ENCODE data around the gene PCED1A.
"Not testable (repeated sequence)": the region's sequence is repeated elsewhere in the genome, so short reads cannot be mapped to it uniquely, and the experiment has no call there.

The PCED1A gene

GRCh38 chr20:2829376-2829775, 11.1 kb downstream of the PCED1A start:
- no peak for DNase-seq (ENCODE audit: low read depth)

- no peak for DNase-seq (ENCODE audit: low read depth)
Measured at GRCh38 chr20:2826655-2827054, 13.8 kb downstream of the PCED1A start.

DNA sequence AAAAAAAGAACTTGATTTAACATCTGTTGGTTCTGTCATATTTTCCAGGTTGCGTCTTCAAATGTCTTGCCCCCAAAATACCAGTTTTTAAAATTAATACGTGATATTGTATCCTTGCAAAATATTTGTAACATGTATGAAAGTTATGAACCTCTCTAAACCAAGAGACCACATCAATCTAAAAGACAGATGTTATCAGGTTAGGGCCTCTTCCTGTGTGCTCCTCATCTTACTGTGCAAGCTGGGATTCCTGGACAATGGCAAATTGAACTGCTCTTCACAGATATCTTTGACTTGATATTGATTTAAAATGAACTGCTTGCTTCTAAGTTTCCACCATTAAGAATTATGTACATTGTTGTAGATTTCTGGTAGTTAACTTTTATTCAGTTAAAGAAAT, 14.7 kb downstream of the PCED1A start:
- no peak for DNase-seq (ENCODE audit: low read depth)

GRCh38 chr20:2822073-2822472, 18.4 kb downstream of the PCED1A start:
- no peak for DNase-seq (ENCODE audit: low read depth)

DNA sequence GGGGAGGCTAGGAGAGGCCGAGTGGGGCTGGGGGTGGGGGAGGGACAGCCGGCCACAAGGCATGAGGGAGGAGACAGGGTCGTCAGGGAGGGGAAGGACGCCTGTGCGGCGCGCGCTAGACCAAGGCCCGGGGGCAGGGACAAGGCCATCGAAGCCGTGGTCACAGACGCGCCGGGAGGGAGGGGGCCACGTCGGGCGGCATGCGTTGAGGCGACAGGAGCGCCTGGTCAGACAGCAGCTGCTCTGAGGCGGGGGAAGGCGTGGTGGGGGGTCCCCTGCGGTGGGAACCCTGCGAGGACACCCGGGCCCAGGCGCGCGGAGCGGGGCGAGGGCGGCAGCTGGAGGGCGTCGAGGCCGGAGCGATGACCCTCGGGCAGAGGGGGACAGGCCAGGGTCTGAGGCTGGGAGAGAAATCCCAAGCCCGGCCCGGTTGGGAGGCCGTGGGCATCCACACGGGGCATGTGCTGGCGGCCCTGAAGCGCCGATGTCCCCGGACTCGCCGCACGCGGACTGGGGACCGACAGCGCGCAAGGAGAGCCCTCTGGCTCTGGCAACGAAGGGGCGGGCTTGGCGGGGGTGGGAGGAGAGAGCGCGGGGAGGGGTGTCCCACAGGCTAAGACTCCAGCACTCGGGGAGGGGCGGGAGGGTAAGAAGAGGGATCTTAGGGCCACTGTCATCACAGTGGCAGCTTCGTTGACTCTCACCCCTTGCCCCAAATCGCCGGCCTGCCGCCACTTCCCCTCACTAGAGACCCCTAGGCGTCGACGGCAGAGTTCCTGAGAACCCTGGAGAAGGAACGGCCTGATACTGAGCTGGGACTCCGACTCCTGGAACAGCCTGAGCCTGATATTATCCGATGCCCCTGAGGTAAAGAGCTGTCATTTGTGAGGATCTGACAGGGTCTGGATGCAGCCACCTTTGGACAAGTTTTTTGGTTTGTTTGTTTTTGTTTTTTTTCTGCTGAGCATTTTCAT, 19.3 kb downstream of the PCED1A start:
- DNase-seq (ENCODE audit: low read depth) = no peak

DNA sequence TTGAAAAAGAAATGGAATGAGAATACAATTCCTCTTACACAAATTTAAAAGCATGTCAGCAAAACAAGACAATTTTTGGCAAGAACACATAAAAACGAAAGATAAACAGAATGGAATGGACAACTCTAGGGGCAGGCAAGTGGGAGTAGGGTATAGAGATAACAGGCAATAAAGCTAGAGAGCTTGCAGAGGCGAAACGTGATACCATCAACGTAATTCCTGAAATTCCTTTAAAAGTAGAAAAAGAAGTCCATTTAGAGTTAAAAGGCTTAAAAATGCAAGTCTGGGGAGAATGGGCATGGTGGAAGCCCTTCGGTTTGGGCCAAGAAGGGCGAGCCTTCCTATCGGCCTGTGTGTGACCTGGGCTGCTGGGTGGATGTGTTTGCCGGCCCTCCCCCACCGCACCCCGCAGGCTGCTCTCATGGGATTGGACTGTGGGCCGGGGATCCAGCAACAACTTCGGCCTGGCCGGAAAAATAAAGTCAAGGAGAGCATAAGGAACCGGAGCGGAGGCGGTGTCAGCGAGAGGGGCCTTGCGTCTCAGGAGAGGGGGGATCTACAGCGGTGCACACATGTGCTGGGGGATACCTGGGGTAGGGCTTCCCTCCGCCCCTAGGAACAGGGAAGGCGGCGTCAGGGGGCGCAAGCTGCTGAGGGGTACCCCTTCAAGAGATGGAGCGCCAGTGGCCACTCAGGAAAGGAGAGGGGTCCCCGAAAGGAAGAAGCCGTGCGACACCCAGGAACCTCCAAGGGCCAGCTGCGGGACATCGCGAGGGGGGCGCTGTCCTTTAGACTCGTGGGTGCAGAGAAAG, 20.2 kb downstream of the PCED1A start:
- no peak for DNase-seq (ENCODE audit: low read depth)

DNA sequence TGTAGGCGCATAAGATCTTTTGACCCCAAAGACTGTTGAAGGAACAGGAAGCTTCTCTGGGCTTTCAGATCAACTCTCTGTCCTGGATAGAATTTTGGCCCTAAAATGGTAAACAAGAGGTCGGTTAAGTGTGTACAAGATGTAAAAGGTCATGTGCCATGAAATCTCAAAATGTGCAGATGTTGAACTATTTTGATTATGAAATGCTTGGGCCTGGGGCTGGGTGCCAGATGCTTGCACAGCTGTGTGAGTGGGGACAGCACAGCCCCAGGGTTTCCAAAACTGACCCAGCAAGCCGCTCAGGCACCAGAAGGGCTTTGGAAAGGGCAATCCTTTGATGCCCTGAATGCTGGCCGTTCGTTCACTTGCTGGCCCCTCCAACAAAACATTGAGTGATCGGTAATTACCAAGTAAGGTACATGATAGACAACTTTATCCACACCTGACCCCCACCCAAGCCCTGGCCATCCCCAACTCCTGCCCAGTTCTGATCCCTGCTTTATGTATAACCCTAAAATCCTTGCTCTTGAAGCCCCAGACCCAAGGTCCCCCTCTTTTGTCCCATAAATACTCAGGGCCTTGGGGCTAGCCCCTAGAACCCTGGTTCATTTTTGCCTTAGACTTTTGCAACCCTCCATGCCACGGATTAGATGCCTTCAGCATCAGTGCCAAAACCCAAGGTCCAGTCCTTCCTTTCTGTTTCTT, 22.4 kb downstream of the PCED1A start:
- no peak for DNase-seq (ENCODE audit: low read depth)

DNA sequence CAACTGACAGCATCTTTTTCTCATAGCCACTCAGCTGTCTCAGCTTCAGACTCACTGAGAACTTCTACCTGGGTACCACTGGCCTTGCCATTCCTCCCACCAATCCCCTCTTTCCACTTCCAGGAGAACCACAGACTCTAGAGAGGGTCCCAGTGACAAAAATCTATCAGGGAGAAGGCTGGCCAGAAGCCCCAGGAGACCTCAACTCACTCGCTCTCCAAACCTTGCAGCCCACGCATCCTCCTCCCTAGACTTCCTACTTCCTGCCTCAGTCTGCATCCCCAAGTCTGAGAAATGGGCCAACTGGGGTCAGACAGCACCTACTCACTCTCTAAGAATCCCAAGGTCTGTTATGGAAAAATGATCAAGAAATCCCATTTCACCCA, 23.1 kb downstream of the PCED1A start:
- DNase-seq (ENCODE audit: low read depth) = no peak

DNA sequence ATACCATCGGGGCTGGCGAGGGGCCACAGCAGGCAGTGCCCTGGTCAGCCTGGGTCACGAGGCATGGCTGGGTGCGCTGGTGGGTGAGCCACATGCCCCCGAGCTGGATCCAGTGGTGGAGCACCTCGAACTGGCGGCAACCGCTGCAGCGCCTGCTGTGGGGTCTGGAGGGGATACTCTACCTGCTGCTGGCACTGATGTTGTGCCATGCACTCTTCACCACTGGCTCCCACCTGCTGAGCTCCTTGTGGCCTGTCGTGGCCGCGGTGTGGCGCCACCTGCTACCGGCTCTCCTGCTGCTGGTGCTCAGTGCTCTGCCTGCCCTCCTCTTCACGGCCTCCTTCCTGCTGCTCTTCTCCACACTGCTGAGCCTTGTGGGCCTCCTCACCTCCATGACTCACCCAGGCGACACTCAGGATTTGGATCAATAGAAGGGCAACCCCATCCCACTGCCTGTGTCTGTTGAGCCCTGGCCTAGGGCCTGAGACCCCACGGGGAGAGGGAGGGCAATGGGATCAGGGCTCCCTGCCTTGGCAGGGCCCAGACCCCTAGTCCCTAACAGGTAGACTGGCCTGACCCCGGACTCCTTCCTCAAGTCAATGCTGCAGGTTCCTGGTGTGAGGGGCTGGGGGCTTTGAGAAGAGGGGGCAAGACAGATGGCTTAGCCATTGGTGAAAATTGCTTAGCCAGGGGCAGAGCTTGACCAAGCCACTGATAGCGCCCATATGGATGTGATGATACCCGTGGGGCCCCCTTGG, 23.7 kb downstream of the PCED1A start:
- DNase-seq (ENCODE audit: low read depth) = no peak

DNA sequence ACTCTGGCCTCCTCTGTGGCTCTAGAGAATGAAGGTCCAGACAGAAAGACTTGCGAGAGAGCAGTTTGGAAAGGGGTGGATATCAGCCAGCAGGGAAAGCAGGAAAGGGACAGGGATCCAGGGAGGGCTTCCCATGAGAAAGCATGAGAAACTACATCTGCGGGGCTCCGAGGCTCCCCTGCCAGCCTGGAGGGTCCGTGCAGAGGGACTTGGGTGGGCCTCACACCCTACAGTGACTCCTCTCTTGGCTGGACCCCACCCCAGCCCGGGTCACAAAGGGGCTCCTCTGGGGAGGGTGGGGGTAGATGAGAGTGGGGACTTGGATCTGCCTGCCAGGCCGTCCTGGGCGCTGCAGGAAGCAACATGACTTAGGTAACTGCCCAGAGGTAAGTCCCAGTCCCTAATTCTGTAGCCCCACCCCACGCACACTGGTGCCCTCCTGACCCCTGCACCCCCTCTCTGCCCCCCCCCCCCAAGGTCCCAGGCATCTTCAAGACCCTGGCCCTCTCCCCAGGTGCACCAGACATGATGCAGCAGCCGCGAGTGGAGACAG, 24.3 kb downstream of the PCED1A start, which contains the start of gene TMEM239:
TSS of gene TMEM239 (plus strand) at position 335 of the 553 bp plus-strand sequence. CDS start at position 526, 191 bp downstream.
- no peak for DNase-seq (ENCODE audit: low read depth)

- no peak for DNase-seq (ENCODE audit: low read depth)
Measured at GRCh38 chr20:2815242-2815900, 25.1 kb downstream of the PCED1A start.

GRCh38 chr20:2814587-2815051, 25.8 kb downstream of the PCED1A start, which contains the start of gene C20orf141:
Gene C20orf141, plus strand, starts transcription at chr20:2814987. Its CDS starts 198 bp downstream, at chr20:2815185.
- no peak for DNase-seq (ENCODE audit: low read depth)

- no peak for DNase-seq (ENCODE audit: low read depth)
Measured at GRCh38 chr20:2814076-2814475, 26.4 kb downstream of the PCED1A start.

DNA sequence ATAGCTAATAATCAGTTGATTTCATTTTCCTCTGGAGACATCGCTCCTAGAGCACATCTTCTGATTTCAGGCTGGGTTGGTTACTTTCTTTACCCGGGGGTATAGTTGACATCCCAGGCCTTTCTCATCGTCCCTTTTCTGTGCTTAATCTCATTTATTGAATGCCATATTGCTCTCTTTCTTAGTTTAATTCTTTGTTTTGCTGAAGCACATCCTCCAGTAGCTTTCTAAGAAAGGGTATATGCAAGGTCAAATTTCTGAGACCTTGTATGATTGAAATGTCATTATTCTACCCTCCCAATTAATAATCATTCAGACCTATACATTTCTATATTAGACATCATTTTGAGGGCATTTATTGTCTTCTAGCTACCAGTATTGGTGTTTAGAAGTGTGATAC, 28.3 kb downstream of the PCED1A start:
- DNase-seq (ENCODE audit: low read depth) = no peak

DNA sequence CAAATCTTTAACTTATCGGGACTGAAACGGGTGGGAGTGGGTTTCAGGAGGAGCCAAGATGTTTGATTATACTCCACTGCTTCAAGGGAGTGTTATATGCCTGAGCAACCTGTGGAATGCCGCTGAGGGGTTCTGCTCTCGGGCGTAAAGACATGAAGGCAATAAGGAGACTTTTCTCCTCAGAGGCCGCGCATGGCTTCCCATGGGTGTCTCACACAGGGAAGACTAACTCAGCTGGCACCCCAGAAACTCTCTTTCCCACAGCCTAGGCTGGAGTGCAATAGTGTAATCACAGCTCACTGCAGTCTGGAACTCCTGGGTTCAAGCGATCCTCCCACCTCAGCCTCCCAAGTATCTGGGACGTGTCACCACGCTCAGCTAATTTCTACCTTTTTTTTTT, 30.8 kb downstream of the PCED1A start:
- DNase-seq (ENCODE audit: low read depth) = no peak

- not testable (repeated sequence) for DNase-seq (ENCODE audit: low read depth)
Measured at GRCh38 chr20:2807929-2808328, 32.5 kb downstream of the PCED1A start.

DNA sequence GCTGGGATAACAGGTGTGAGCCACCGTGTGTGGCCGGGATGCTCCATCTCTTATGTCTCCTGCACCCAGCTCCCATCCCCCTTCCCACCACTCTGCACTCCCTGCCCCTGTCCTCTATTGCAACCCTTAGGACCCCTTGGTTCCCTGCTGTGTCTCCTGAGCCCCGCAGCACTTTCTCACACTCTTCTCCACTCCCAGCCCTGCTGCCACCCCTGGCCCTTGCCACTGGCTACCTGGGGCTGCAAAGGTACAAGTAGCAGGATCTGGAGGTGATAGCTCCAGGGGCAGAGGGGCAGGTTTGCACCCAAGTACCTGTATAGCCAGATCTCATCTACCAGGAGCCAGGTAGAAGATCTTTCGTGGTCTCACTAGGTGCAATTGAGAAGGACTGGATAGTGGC, 33.4 kb downstream of the PCED1A start:
- no peak for DNase-seq (ENCODE audit: low read depth)

GRCh38 chr20:2806351-2806701, 34.1 kb downstream of the PCED1A start:
- DNase-seq (ENCODE audit: low read depth) = no peak

GRCh38 chr20:2805689-2806350, 34.6 kb downstream of the PCED1A start:
- no peak for DNase-seq (ENCODE audit: low read depth)

Data from stimulated activated CD4-positive, alpha-beta T cell treated with anti-CD3 and anti-CD28 coated beads, Interleukin-2, amount 100 ng/mL, for 4 hours (primary cell).